ENCODE measurements around the gene CCR8. TPM values are rescaled to one million over a fixed set of nuclear protein-coding genes. Genes with fewer than 3 reads are reported as not detected.

The CCR8 gene
- total RNA-seq, 2 donors from 2014 or later = not detected

GRCh38 chr3:39323494-39323893 is 6.0 kb upstream of the CCR8 start:
- Histone ChIP-seq H3K4me3 (no peak overlapping the region), H3K27me3 (no peaks in the 10 kb centered on the region), H3K9me3 (no peaks in the 10 kb centered on the region), H3K27ac (no peak overlapping the region), H3K36me3 (no peaks in the 10 kb centered on the region), H3K4me1 (no peaks in the 10 kb centered on the region)
- DNase-seq (ENCODE audit: low spot score) = no peak
- TF ChIP-seq, protein P1, sequence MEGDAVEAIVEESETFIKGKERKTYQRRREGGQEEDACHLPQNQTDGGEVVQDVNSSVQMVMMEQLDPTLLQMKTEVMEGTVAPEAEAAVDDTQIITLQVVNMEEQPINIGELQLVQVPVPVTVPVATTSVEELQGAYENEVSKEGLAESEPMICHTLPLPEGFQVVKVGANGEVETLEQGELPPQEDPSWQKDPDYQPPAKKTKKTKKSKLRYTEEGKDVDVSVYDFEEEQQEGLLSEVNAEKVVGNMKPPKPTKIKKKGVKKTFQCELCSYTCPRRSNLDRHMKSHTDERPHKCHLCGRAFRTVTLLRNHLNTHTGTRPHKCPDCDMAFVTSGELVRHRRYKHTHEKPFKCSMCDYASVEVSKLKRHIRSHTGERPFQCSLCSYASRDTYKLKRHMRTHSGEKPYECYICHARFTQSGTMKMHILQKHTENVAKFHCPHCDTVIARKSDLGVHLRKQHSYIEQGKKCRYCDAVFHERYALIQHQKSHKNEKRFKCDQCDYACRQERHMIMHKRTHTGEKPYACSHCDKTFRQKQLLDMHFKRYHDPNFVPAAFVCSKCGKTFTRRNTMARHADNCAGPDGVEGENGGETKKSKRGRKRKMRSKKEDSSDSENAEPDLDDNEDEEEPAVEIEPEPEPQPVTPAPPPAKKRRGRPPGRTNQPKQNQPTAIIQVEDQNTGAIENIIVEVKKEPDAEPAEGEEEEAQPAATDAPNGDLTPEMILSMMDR (IDR thresholded peaks at IDR 0.05) = no peak

DNA sequence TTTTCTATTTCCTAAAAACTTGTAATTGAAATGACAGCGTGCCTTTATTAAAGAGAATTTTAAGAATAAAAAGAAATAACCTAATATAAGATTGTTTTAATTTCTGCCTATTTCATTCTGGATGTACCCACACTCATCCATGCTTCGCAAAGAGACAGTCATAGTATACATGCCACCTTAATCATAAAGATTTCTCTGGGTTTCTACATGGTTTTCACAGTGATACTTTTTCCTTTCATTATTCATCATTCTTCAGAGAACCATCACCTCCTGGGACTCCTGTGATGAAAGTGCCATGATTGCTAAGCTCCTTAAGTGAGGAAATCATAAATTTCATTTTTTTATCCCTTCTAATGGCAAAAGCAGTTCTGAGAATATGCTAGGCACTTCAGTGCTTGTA is 4.3 kb upstream of the CCR8 start:
- TF ChIP-seq, protein P1 (IDR thresholded peaks at IDR 0.05) = no peak
- no peak overlapping the region for H3K27ac ChIP-seq
- H3K4me3 ChIP-seq = no peak overlapping the region
- no peaks in the 10 kb centered on the region for H3K36me3 ChIP-seq
- no peaks in the 10 kb centered on the region for H3K27me3 ChIP-seq
- DNase-seq (ENCODE audit: low spot score) = no peak
- H3K9me3 ChIP-seq = no peaks in the 10 kb centered on the region
- no peaks in the 10 kb centered on the region for H3K4me1 ChIP-seq

DNA sequence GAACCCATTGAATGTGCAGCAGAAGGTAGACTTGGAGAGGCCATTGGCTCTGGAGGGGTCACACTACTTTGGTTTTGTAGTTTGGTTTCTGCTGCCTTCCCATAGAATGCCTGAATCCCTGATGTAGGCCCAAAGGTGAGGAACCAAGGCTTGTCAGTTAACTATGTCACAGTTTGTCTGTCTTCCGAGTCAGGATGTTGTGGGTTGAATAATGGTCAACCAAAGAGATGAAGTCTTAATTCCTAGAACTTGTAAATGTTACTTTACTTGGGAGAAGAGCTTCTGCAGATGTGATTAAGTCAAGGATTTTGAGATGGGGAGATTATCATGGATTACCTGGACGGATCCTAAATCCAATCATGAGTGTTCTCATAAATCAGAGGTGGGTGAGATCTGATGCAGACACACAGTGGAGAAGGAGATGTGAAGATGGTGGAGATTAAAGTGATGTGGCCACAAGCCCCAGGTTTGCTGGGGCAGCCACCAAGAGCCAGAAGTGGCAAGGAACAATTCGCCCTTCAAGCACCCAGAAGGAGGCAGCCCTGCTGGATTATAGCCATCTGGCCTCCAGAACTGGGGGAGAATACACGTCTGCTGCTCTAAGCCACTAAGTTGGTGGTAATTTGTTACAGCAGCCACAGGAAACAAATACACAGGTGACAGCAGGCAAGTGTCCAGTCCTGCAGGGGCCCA is 2.3 kb upstream of the CCR8 start:
- Histone ChIP-seq H3K27ac (no peak overlapping the region), H3K9me3 (no peaks in the 10 kb centered on the region), H3K4me1 (no peaks in the 10 kb centered on the region), H3K4me3 (no peak overlapping the region), H3K27me3 (no peaks in the 10 kb centered on the region), H3K36me3 (no peaks in the 10 kb centered on the region)
- DNase-seq (ENCODE audit: low spot score) = no peak
- TF ChIP-seq, protein P1 (IDR thresholded peaks at IDR 0.05) = no peak

DNA sequence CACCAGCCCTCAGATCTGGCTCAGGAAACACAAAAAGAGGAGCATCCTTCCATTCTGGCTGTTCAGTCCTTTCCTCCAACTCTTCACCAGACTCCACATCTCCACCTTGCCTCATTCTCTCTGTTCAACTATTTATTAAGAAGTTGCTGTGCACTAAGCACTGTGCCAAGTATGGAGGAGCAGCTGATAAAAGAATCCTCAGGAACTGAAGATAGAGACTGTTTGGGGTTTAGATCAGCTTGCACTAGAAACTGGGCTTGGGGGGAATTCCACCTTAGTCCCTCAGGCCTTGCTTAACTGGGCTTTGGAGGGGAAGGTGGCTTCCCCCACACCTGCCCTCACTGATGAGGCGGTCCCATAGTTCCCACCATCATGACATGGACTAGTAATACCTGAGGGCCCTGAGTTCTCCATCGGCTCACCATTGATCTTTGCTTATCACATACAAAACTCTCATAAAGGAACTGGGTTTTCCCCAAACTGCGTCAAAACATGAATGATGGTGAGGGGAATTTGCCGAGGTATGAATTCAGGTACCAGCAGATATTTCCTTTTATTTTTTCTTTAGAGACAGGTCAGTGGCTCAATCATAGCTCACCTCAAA is 1.7 kb upstream of the CCR8 start:
- H3K4me3 ChIP-seq = no peak overlapping the region
- H3K27me3 ChIP-seq = no peaks in the 10 kb centered on the region
- no peak for DNase-seq (ENCODE audit: low spot score)
- no peaks in the 10 kb centered on the region for H3K9me3 ChIP-seq
- H3K36me3 ChIP-seq = no peaks in the 10 kb centered on the region
- H3K27ac ChIP-seq = no peak overlapping the region
- TF ChIP-seq, protein P1 (IDR thresholded peaks at IDR 0.05) = no peak
- no peaks in the 10 kb centered on the region for H3K4me1 ChIP-seq

GRCh38 chr3:39330824-39331223 is 1.3 kb downstream of the CCR8 start:
- Histone ChIP-seq H3K36me3 (no peaks in the 10 kb centered on the region), H3K27ac (no peak overlapping the region), H3K4me3 (no peak overlapping the region), H3K27me3 (no peaks in the 10 kb centered on the region), H3K9me3 (no peaks in the 10 kb centered on the region), H3K4me1 (no peaks in the 10 kb centered on the region)
- TF ChIP-seq, protein P1 (IDR thresholded peaks at IDR 0.05) = no peak
- no peak for DNase-seq (ENCODE audit: low spot score)

Measured in right atrium auricular region (tissue), 2 donors.